GM13976 (cell line): ENCODE results near the gene KIAA1328.
"Not testable (repeated sequence)": the region's sequence is repeated elsewhere in the genome, so short reads cannot be mapped to it uniquely, and the experiment has no call there.

Experiments
- DNase-seq: peaks from one replicate; pipeline ENCODE4 v3.0.0; 2012; ENCODE audit warnings: low spot score
- in situ Hi-C: fragments of 300-500 bp; cut with MboI; formaldehyde crosslinking; loops from one replicate; pipeline ENCODE4 v1.12.0; 2022; ENCODE audit warnings: low sequenced_read_pairs, mixed read lengths, inconsistent platforms; ENCODE audit not compliant: unreplicated experiment
- TF ChIP-seq, protein P1 (sequence below): IDR thresholded peaks from 2 replicates; pipeline ENCODE4 v1.5.1; 2012; ENCODE audit warnings: borderline replicate concordance, mild to moderate bottlenecking; ENCODE audit not compliant: insufficient read depth; ENCODE audit errors: extremely low read depth, missing control alignments, control extremely low read depth

Gene KIAA1328

DNA sequence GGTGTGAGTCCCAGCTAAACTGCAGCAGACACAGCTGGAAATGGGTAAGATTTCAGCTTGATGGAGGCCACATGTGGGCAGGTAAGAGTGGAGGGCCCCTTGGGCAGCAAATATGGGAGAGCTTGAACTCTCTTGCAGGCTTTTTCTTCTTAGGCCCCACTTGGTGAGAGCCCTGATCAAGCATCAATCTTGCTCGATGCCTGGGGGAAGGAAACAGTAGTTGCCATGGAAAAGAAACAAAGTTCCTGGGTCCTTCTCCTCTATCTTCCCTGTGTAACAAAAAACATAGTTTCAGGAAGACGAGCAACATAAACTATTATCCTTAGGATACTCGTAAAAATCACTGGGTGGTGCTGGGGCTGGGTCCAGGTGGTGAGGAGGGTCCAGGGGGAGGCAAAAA lies 42.9 kb downstream of the KIAA1328 start:
- DNase-seq = no peak
- TF ChIP-seq, protein P1, sequence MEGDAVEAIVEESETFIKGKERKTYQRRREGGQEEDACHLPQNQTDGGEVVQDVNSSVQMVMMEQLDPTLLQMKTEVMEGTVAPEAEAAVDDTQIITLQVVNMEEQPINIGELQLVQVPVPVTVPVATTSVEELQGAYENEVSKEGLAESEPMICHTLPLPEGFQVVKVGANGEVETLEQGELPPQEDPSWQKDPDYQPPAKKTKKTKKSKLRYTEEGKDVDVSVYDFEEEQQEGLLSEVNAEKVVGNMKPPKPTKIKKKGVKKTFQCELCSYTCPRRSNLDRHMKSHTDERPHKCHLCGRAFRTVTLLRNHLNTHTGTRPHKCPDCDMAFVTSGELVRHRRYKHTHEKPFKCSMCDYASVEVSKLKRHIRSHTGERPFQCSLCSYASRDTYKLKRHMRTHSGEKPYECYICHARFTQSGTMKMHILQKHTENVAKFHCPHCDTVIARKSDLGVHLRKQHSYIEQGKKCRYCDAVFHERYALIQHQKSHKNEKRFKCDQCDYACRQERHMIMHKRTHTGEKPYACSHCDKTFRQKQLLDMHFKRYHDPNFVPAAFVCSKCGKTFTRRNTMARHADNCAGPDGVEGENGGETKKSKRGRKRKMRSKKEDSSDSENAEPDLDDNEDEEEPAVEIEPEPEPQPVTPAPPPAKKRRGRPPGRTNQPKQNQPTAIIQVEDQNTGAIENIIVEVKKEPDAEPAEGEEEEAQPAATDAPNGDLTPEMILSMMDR = no peak
- in situ Hi-C loops = no loop called here

DNA sequence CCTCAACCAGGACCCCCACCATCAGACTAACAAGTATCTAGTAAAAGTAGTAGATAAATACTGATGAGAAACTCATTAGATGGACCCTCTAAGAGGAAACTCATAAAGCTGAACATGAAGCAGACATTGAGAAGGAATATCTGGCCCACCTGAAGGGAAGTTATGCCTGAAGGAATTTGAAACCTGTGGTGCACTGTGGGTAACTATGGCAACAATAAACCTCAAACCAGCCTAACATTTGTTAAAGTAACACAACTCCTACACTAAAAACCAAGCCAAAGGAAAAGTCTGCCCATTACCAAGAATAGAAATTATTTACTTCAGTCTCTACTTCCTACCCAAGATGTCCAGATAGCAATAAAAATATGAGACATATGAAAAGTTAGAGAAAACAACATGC lies 43.4 kb downstream of the KIAA1328 start:
- TF ChIP-seq, protein P1 = no peak
- in situ Hi-C loops = no loop called here
- no peak for DNase-seq

DNA sequence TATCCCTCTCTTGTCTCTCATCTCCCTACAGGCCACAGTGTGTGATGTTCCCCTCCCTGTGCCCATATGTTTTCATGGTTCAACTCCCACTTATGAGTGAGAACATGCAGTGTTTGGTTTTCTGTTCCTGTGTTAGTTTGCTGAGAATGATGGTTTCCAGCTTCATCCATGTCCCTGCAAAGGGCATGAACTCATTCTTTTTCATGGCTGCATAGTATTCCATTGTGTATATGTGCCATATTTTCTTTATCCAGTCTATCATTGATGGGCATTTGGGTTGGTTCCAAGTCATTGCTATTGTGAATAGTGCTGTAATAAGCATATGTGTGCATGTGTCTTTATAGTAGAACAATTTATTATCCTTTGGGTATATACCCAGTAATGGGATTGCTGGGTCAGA lies 44.9 kb downstream of the KIAA1328 start:
- DNase-seq, in situ Hi-C loops: not testable (repeated sequence)

DNA sequence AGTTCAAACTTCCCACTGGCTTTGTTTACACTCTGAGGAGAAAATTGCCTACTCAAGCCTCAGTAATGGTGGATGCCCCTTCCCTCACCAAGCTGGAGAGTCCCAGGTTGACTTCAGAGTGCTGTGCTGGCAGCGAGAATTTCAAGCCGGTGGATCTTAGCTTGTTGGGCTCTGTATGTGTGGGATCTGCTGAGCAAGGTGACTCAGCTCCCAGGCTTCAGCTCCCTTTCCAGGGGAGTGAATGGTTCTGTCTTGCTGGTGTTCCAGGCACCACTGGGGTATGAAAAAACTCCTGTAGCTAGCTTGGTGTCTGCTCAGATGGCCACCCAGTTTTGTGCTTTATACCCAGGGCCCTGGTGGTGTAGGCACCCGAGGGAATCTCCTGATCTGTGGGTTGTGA lies 50.9 kb downstream of the KIAA1328 start:
- in situ Hi-C loops, DNase-seq: not testable (repeated sequence)

DNA sequence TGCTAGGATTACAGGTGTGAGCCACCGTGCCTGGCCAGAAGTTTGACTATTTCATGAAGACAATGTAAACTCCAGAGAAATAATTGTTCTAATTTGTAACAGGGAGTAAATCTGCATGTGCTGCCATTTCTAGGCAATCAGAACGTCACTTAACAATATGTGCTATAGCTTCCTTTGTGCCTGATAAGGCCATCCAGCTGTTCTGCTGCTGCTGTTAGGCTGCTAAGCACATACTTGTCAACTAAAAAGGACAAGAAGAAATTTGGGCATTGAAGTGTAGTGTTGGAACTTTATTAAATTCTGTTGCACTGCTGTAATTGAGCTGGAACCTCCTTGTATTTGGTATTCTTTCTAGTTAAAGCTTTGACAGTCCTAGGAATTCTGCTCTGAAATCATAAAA lies 57.1 kb downstream of the KIAA1328 start:
- DNase-seq = no peak
- in situ Hi-C loops = no loop called here
- TF ChIP-seq, protein P1 = no peak

DNA sequence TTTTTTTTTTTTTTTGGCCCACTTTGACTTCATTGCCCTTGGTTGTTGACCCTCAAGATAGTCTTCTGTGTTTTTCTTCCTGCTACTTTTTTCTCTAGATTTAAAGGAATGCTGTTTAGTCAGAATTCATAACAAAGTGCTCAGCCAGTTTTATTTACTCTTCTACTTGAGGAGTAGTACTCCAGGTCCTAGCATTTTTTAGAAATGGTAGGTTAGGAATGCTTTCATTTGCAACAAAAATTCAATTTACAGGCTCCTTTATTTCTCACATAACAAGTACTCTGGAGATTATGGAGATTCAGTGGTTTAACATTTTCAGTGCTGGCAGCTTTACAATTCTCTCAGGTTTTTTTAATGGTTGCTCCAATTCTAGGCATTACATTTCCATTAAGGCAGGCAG lies 58.2 kb downstream of the KIAA1328 start:
- TF ChIP-seq, protein P1 = no peak
- in situ Hi-C loops = no loop called here
- no peak for DNase-seq

DNA sequence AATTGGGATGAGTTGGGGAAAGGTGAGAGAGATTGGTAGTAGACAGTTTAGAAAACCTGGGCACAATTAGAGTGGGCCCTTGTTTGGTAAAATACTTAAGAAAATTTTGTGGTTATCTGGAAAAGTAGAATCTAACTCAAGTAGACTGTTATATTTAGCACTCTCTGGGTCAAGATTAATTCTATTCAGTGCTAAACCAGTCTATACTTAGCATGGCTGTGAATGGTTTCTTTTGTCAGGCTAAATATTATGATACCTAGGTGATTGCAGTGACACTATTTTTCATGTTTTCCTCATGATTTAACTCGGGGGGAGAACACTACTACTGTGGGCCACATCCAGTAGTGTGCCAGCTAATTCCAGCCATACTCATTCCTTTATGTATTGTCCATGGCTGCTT lies 58.9 kb downstream of the KIAA1328 start:
- no peak for DNase-seq
- in situ Hi-C loops = no loop called here
- TF ChIP-seq, protein P1 = no peak

DNA sequence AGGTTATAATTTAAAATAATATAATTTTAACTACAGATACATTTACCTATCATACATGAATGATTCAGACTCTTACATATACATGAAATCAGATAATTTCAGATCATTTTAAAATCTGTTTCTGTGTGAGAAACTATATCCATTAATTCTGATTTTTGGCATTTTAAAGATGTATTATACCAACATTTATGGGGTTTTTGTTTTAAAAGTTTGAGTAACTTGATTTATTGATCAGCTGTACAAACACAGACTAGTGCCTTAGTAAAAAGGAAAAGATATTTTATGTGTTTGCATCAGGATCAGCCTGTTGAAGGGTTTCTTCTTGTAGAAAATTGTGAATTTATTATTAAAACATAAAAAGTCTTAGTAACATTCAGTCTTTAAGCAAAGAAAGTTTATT lies 59.9 kb downstream of the KIAA1328 start:
- in situ Hi-C loops = no loop called here
- DNase-seq = no peak
- TF ChIP-seq, protein P1 = no peak
